ENCODE results near the gene TRIM37.

Gene TRIM37

DNA sequence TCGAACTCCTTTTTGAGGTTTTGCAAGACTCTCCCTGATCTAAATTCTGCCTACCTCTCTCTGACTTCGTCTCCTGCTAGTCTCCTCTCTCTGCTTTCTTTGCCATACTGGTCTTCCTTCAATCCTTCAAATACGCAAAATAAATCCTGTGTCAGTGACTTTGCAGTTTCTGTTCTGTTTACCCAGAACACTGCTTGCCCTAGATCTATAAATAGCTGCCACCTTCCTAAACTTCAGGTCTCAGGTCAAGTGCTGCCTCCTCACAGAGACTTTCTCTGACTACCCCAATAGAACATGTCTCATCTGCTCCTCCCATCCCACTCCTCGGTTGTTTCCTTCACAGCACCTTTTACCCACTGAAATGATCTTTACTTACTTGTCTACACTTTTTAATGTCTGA lies 78.9 kb downstream of the TRIM37 start:
- Histone ChIP-seq H3K36me3 (ENCODE audit: control insufficient read depth, insufficient read depth, low read length) (no peaks in the 10 kb centered on the region), H3K9me3 (ENCODE audit: control insufficient read depth, insufficient read depth, low read length) (no peaks in the 10 kb centered on the region), H3K4me1 (ENCODE audit: control insufficient read depth, insufficient read depth, low read length) (no peaks in the 10 kb centered on the region), H3K9ac (ENCODE audit: low read depth, low read length) (no peak overlapping the region), H3K27me3 (ENCODE audit: control insufficient read depth, insufficient read depth, low read length) (no peaks in the 10 kb centered on the region), H3K4me3 (ENCODE audit: low read depth, low read length) (no peak overlapping the region)

DNA sequence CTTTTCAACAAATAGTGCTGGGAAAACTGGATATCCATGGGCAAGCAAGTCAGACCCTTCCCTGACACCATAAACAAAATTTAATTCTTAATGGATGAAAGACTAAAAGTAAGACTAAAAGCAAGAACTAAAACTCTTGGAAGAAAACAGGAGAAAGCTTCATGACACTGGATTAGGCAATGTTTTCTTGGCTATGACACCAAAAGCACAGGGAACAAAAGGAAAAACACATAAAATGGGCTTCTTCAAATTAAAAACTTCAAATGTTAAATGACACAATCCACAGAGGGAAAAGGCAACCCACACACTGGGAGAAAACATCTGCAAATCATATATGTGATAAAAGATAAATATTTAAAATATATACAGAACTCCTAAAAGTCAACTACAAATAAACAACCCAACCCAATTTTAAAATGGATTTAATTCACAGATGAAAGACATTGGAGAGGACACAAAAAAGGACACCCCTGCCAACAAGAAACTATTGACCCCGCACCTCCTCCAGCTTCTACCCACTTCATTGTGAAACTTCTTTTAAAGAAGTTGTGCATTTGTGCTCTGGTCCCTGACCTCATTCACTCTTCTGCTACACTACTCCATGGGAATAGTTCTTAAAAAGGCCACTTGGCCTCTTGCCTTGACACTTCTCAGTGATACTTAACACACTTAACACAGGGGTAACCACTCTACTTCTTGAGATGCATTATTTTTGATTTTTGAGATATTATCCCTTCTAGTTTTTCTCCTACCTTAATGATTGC lies 80.3 kb downstream of the TRIM37 start:
- no peaks in the 10 kb centered on the region for H3K4me1 ChIP-seq (ENCODE audit: control insufficient read depth, insufficient read depth, low read length)
- H3K4me3 ChIP-seq (ENCODE audit: low read depth, low read length), result no peak overlapping the region
- no peaks in the 10 kb centered on the region for H3K27me3 ChIP-seq (ENCODE audit: control insufficient read depth, insufficient read depth, low read length)
- H3K9me3 ChIP-seq (ENCODE audit: control insufficient read depth, insufficient read depth, low read length), result no peaks in the 10 kb centered on the region
- H3K9ac ChIP-seq (ENCODE audit: low read depth, low read length), result no peak overlapping the region
- no peaks in the 10 kb centered on the region for H3K36me3 ChIP-seq (ENCODE audit: control insufficient read depth, insufficient read depth, low read length)

DNA sequence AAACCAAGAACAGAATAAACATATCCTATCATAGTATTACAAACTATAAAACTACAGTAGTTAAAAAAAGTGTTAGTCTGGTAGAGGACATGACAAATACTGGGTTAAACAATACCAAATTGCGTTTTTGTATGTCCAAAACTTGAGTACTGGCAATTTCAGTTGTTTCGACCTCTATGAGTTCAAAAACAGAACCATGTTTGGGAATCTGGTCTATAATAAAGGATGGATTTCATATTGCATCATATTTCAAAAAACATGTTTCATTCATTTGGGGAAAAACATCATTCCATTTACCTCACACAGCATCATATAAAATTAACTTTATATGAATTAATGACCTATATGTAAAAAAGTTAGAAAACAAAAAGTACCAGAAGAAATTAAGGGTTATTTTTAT lies 81.8 kb downstream of the TRIM37 start:
- no peaks in the 10 kb centered on the region for H3K27me3 ChIP-seq (ENCODE audit: control insufficient read depth, insufficient read depth, low read length)
- H3K9ac ChIP-seq (ENCODE audit: low read depth, low read length), result no peak overlapping the region
- no peaks in the 10 kb centered on the region for H3K9me3 ChIP-seq (ENCODE audit: control insufficient read depth, insufficient read depth, low read length)
- H3K4me3 ChIP-seq (ENCODE audit: low read depth, low read length), result no peak overlapping the region
- no peaks in the 10 kb centered on the region for H3K36me3 ChIP-seq (ENCODE audit: control insufficient read depth, insufficient read depth, low read length)
- no peaks in the 10 kb centered on the region for H3K4me1 ChIP-seq (ENCODE audit: control insufficient read depth, insufficient read depth, low read length)

DNA sequence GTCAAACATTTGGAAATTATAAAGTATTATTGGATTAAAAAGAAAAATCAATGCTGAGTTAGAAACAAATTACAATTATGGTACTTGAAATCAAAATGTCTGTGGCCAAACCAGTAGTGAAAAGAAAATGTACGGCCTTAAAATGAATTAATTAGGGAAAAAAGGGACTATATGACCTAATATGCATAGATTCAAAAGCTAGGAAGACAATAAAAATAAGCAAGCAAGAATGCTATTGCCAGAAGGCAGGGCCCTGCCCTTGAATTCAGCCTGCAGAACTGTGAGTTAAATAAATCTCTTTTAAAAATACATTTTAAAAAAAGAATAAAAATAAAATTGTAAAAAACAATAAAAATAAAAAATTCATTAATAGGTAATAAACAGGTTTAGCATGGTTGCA lies 88.7 kb downstream of the TRIM37 start:
- H3K9me3 ChIP-seq (ENCODE audit: control insufficient read depth, insufficient read depth, low read length), result no peaks in the 10 kb centered on the region
- no peak overlapping the region for H3K4me3 ChIP-seq (ENCODE audit: low read depth, low read length)
- H3K9ac ChIP-seq (ENCODE audit: low read depth, low read length), result no peak overlapping the region
- H3K36me3 ChIP-seq (ENCODE audit: control insufficient read depth, insufficient read depth, low read length), result peaks cover 3% of the 10 kb centered on the region
- no peaks in the 10 kb centered on the region for H3K27me3 ChIP-seq (ENCODE audit: control insufficient read depth, insufficient read depth, low read length)
- H3K4me1 ChIP-seq (ENCODE audit: control insufficient read depth, insufficient read depth, low read length), result no peaks in the 10 kb centered on the region

DNA sequence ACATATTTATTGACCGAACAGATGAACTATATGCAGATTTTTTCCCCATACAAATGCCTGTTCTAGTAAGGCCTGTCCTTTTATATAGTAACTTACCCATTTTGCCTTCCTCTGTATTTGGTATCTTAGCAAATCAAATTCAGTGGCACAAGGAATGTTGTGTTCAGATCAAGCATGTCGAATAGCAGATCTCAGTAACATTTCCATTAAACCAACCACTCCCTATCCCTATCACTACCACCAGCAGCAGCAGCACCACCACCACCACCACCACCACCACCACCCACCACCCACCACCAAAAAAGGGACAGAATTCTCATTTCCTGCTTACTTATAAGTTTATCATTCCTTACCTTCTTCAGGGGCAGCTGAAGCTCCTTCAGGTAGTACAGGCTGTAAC lies 94.7 kb downstream of the TRIM37 start:
- H3K27me3 ChIP-seq (ENCODE audit: control insufficient read depth, insufficient read depth, low read length), result no peaks in the 10 kb centered on the region
- no peaks in the 10 kb centered on the region for H3K9me3 ChIP-seq (ENCODE audit: control insufficient read depth, insufficient read depth, low read length)
- H3K36me3 ChIP-seq (ENCODE audit: control insufficient read depth, insufficient read depth, low read length), result peaks cover 8% of the 10 kb centered on the region
- no peak overlapping the region for H3K4me3 ChIP-seq (ENCODE audit: low read depth, low read length)
- H3K4me1 ChIP-seq (ENCODE audit: control insufficient read depth, insufficient read depth, low read length), result no peaks in the 10 kb centered on the region
- H3K9ac ChIP-seq (ENCODE audit: low read depth, low read length), result no peak overlapping the region

DNA sequence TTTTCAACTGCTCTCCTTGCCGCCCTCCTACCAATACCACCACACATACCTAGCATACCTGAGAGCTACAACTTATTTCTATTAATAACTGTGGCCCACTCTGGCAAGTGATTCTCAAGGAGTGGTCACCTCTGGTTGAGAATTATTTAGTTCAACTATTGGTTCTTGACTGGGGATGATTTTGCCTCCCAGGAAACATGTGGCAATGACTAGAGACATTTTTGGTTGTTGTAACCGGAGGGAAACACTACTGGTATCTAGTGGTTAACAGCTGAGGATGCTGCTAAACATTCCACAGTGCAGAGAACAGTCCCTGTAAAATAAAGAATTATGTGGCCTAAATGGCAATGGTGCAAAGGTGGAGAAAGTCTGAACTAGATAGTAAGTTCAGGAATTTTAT lies 96.7 kb downstream of the TRIM37 start:
- no peaks in the 10 kb centered on the region for H3K4me1 ChIP-seq (ENCODE audit: control insufficient read depth, insufficient read depth, low read length)
- H3K27me3 ChIP-seq (ENCODE audit: control insufficient read depth, insufficient read depth, low read length), result no peaks in the 10 kb centered on the region
- H3K9me3 ChIP-seq (ENCODE audit: control insufficient read depth, insufficient read depth, low read length), result no peaks in the 10 kb centered on the region
- H3K36me3 ChIP-seq (ENCODE audit: control insufficient read depth, insufficient read depth, low read length), result peaks cover 5% of the 10 kb centered on the region
- H3K4me3 ChIP-seq (ENCODE audit: low read depth, low read length), result no peak overlapping the region
- H3K9ac ChIP-seq (ENCODE audit: low read depth, low read length), result no peak overlapping the region

DNA sequence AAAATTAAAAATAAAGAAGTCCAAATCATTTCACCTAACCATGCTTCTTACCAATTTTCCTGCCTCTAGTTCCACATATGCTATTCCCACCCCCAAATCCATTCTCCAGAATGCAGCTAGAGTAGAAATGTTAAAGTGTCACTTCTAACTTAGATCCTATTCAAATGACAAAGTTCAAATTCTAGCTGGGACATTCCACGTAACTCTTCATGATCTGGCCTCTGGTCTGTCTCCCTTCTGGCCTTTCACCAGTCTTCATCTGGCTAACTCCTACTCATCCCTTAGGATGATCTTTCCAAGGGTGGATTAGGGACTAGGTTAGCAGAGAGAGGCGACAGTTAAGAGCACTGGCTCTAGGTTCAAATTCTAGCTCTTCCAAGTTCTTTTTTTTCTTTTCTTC lies 97.9 kb downstream of the TRIM37 start:
- Histone ChIP-seq H3K4me3 (ENCODE audit: low read depth, low read length) (no peak overlapping the region), H3K4me1 (ENCODE audit: control insufficient read depth, insufficient read depth, low read length) (no peaks in the 10 kb centered on the region), H3K9me3 (ENCODE audit: control insufficient read depth, insufficient read depth, low read length) (no peaks in the 10 kb centered on the region), H3K27me3 (ENCODE audit: control insufficient read depth, insufficient read depth, low read length) (no peaks in the 10 kb centered on the region), H3K36me3 (ENCODE audit: control insufficient read depth, insufficient read depth, low read length) (peaks cover 5% of the 10 kb centered on the region), H3K9ac (ENCODE audit: low read depth, low read length) (no peak overlapping the region)

DNA sequence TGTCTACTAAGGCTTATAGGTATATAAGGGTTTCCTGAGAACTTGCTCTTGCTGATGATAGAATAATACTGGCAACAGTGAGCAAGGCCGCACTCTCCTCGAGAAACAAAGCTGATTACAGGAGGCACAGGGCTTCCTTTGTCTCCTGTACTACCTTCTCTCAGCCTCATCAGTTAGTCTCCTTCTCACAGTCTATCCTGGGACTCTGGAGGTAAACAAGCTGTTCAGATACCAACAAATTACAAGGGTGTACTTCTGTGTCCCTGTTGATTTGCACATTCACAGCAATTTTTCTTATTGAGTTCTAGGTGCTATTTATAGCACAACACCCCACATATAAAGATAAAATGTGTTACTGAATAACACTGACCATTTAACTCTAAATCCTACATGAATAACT lies 98.7 kb downstream of the TRIM37 start:
- Histone ChIP-seq H3K9me3 (ENCODE audit: control insufficient read depth, insufficient read depth, low read length) (no peaks in the 10 kb centered on the region), H3K27me3 (ENCODE audit: control insufficient read depth, insufficient read depth, low read length) (no peaks in the 10 kb centered on the region), H3K36me3 (ENCODE audit: control insufficient read depth, insufficient read depth, low read length) (peaks cover 5% of the 10 kb centered on the region), H3K4me3 (ENCODE audit: low read depth, low read length) (no peak overlapping the region), H3K9ac (ENCODE audit: low read depth, low read length) (no peak overlapping the region), H3K4me1 (ENCODE audit: control insufficient read depth, insufficient read depth, low read length) (no peaks in the 10 kb centered on the region)

DNA sequence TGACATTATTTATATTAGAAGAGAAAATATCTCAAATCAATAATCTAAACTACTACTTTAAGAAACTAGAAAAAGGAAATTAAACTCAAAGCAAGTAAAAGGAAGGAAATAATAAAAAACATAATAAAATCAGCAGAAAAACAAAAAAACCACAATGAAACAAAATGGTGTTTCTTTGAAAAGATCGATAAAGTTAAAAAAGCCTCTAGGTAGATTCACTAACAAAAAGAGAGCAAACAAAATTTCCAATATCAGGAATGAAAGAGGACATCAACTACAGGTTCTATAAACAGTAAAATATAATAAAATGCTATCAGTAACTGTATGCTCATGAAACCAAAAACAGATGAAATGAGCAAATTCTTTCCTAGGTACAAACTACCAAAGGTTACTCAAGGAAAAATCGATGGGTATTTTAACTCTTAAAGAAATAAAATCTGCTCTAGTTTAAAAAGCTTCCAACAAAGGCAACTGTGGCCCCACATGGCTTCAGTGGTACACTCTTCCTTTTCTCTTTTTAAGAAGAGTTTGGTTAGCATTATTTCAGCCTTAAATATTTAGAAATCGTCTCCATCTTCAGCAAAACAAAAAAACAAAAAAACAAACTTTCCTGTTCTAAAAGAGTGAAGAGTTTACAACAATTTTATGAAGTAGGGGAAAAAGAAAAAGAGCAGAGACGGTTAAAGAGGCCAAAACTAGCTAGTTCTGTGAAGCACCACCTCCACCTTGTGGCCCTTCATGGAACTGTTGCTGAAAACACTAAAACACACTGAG lies 102.2 kb downstream of the TRIM37 start:
- Histone ChIP-seq H3K4me1 (ENCODE audit: control insufficient read depth, insufficient read depth, low read length) (no peaks in the 10 kb centered on the region), H3K9ac (ENCODE audit: low read depth, low read length) (no peak overlapping the region), H3K4me3 (ENCODE audit: low read depth, low read length) (no peak overlapping the region), H3K27me3 (ENCODE audit: control insufficient read depth, insufficient read depth, low read length) (no peaks in the 10 kb centered on the region), H3K9me3 (ENCODE audit: control insufficient read depth, insufficient read depth, low read length) (no peaks in the 10 kb centered on the region), H3K36me3 (ENCODE audit: control insufficient read depth, insufficient read depth, low read length) (peaks cover 6% of the 10 kb centered on the region)

DNA sequence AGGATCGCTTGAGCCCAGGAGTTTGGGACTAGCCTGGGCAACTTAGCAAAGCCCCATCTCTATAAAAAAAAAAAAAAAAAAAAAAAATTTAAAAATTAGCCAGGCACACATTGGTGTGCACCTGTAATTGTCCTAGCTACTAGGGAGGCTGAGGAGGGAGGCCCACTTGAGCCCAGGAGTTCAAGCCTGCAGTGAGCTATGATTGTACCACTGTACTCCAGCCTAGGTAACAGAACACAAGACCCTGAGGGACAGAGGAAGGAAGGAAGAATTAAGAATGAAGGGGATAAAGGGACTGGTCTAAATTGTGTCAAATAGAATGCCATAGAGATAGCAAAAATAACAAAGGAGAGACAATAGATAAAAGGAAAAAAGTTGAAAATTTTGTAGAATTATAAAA lies 102.8 kb downstream of the TRIM37 start:
- H3K36me3 ChIP-seq (ENCODE audit: control insufficient read depth, insufficient read depth, low read length), result peaks cover 6% of the 10 kb centered on the region
- H3K27me3 ChIP-seq (ENCODE audit: control insufficient read depth, insufficient read depth, low read length), result no peaks in the 10 kb centered on the region
- H3K4me1 ChIP-seq (ENCODE audit: control insufficient read depth, insufficient read depth, low read length), result no peaks in the 10 kb centered on the region
- no peaks in the 10 kb centered on the region for H3K9me3 ChIP-seq (ENCODE audit: control insufficient read depth, insufficient read depth, low read length)
- H3K4me3 ChIP-seq (ENCODE audit: low read depth, low read length), result no peak overlapping the region
- H3K9ac ChIP-seq (ENCODE audit: low read depth, low read length), result no peak overlapping the region

DNA sequence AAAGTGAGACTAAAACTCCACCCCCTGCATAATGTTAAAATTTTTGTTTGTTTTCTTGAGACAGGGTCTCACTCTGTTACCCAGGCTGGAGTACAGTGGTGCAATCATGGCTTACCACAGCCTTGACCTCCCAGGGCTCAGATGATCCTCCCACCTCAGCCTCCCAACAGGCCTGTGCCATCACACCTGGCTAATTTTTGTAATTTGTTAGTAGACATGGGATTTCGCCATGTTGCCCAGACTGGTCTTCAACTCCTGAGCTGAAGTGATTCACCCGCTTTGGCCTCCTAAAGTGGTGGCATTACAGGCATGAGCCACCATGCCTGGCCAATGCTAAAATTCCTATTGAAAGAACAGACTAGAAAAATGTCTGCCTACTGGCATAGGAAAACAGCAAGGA lies 103.8 kb downstream of the TRIM37 start:
- Histone ChIP-seq H3K4me1 (ENCODE audit: control insufficient read depth, insufficient read depth, low read length) (no peaks in the 10 kb centered on the region), H3K36me3 (ENCODE audit: control insufficient read depth, insufficient read depth, low read length) (peaks cover 6% of the 10 kb centered on the region), H3K27me3 (ENCODE audit: control insufficient read depth, insufficient read depth, low read length) (no peaks in the 10 kb centered on the region), H3K9ac (ENCODE audit: low read depth, low read length) (no peak overlapping the region), H3K4me3 (ENCODE audit: low read depth, low read length) (no peak overlapping the region), H3K9me3 (ENCODE audit: control insufficient read depth, insufficient read depth, low read length) (no peaks in the 10 kb centered on the region)

DNA sequence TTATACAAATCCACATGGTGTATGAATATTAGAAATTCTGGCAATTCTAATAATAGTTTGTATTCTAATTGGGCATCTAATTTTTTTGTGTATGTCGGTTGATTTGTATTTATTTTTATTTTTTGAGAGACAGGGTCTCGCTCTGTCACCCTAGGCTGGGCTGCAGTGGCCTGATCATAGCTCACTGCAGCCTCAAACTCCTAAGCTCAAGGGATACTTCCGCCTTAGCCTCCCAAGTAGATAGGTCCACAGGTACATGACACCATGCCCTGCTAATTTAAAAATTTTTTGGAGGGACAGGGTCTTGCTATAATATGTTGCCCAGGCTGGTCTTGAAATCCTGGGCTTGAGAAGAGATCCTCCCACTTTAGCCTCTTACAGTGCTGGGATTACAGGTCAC lies 104.6 kb downstream of the TRIM37 start:
- no peak overlapping the region for H3K4me3 ChIP-seq (ENCODE audit: low read depth, low read length)
- H3K36me3 ChIP-seq (ENCODE audit: control insufficient read depth, insufficient read depth, low read length), result peaks cover 6% of the 10 kb centered on the region
- H3K9me3 ChIP-seq (ENCODE audit: control insufficient read depth, insufficient read depth, low read length), result no peaks in the 10 kb centered on the region
- no peaks in the 10 kb centered on the region for H3K27me3 ChIP-seq (ENCODE audit: control insufficient read depth, insufficient read depth, low read length)
- H3K9ac ChIP-seq (ENCODE audit: low read depth, low read length), result no peak overlapping the region
- H3K4me1 ChIP-seq (ENCODE audit: control insufficient read depth, insufficient read depth, low read length), result no peaks in the 10 kb centered on the region
